HG02623 (cell line): ENCODE measurements around the gene MTUS2.

Experiments used
- ATAC-seq: cut with Tn5 transposase; IDR thresholded peaks from one replicate; pipeline ENCODE4 v1.9.1; 2021; ENCODE audit warnings: moderate library complexity; ENCODE audit not compliant: unreplicated experiment

The MTUS2 gene

GRCh38 chr13:29499506-29500165 lies 679.5 kb downstream of the MTUS2 start:
- no peak for ATAC-seq

GRCh38 chr13:29500386-29500785 lies 680.2 kb downstream of the MTUS2 start:
- no peak for ATAC-seq

- no peak for ATAC-seq
Observed at GRCh38 chr13:29501674-29502073, 681.5 kb downstream of the MTUS2 start.

- ATAC-seq, result no peak
Observed at GRCh38 chr13:29502391-29503008, 682.4 kb downstream of the MTUS2 start.

GRCh38 chr13:29503041-29503837 lies 683.1 kb downstream of the MTUS2 start:
- no peak for ATAC-seq

GRCh38 chr13:29504691-29505090 lies 684.6 kb downstream of the MTUS2 start:
- no peak for ATAC-seq

GRCh38 chr13:29505511-29505910 lies 685.4 kb downstream of the MTUS2 start:
- ATAC-seq, result no peak

GRCh38 chr13:29505950-29506349 lies 685.8 kb downstream of the MTUS2 start:
- ATAC-seq, result no peak

- no peak for ATAC-seq
Observed at GRCh38 chr13:29507356-29507755, 687.2 kb downstream of the MTUS2 start.

GRCh38 chr13:29508130-29508875 lies 688.2 kb downstream of the MTUS2 start:
- no peak for ATAC-seq

GRCh38 chr13:29508876-29509252 lies 688.7 kb downstream of the MTUS2 start:
- ATAC-seq, result no peak

- no peak for ATAC-seq
Observed at GRCh38 chr13:29509999-29510589, 690.0 kb downstream of the MTUS2 start.

GRCh38 chr13:29510651-29511084 lies 690.5 kb downstream of the MTUS2 start:
- no peak for ATAC-seq

GRCh38 chr13:29511106-29511796 lies 691.1 kb downstream of the MTUS2 start:
- no peak for ATAC-seq

GRCh38 chr13:29511980-29512379 lies 691.8 kb downstream of the MTUS2 start:
- ATAC-seq, result no peak

- ATAC-seq, result no peak
Observed at GRCh38 chr13:29513002-29513980, 693.2 kb downstream of the MTUS2 start.

GRCh38 chr13:29513981-29514719 lies 694.0 kb downstream of the MTUS2 start:
- ATAC-seq, result no peak

- ATAC-seq, result no peak
Observed at GRCh38 chr13:29514720-29515310, 694.7 kb downstream of the MTUS2 start.
